AG09309 (cell line): ENCODE results near the gene OR2A2.
A peak's percentile ranks its signal among the peaks of the same experiment; 100 is the strongest.

ENCODE experiments used
- DNase-seq: peaks from one replicate; pipeline ENCODE4 v3.0.0-alpha.2; 2010; ENCODE audit warnings: low read depth
- H3K4me3 ChIP-seq: 2 replicates; pipeline ENCODE4 v1.5.1; 2011; ENCODE audit warnings: mild to moderate bottlenecking, low read depth, low read length, moderate library complexity; ENCODE audit not compliant: control insufficient read depth
- CTCF ChIP-seq: IDR thresholded peaks from 2 replicates; pipeline ENCODE4 v1.5.1; 2011; ENCODE audit warnings: mild to moderate bottlenecking, low read depth, low read length, inconsistent platforms; ENCODE audit not compliant: insufficient read depth, control insufficient read depth; ENCODE audit errors: missing control alignments

The OR2A2 gene, protein sequence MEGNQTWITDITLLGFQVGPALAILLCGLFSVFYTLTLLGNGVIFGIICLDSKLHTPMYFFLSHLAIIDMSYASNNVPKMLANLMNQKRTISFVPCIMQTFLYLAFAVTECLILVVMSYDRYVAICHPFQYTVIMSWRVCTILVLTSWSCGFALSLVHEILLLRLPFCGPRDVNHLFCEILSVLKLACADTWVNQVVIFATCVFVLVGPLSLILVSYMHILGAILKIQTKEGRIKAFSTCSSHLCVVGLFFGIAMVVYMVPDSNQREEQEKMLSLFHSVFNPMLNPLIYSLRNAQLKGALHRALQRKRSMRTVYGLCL

GRCh38 chr7:144109283-144109682 is at the start of gene OR2A2:
TSS of gene OR2A2 (plus strand) at chr7:144109583. CDS start at chr7:144109583, 0 bp downstream.
- no peak for TF ChIP-seq CTCF
- no peak within 1 kb of the TSS for H3K4me3 ChIP-seq
- no peak for DNase-seq

- no peak for DNase-seq
- peak; percentile 24 for TF ChIP-seq CTCF
- H3K4me3 ChIP-seq = no peak overlapping the region
Measured at GRCh38 chr7:144063710-144064109, 45.7 kb upstream of the OR2A2 start.

GRCh38 chr7:144069511-144069910 is 39.9 kb upstream of the OR2A2 start, which contains the start of gene OR2A25:
TSS of gene OR2A25 (plus strand) at chr7:144069811. CDS start at chr7:144074220, 4,409 bp downstream.
- no peak for DNase-seq
- no peak for TF ChIP-seq CTCF
- H3K4me3 ChIP-seq = no peak within 1 kb of the TSS

GRCh38 chr7:144069953-144070352 is 39.4 kb upstream of the OR2A2 start:
- DNase-seq = no peak
- H3K4me3 ChIP-seq = no peak overlapping the region
- no peak for TF ChIP-seq CTCF

DNA sequence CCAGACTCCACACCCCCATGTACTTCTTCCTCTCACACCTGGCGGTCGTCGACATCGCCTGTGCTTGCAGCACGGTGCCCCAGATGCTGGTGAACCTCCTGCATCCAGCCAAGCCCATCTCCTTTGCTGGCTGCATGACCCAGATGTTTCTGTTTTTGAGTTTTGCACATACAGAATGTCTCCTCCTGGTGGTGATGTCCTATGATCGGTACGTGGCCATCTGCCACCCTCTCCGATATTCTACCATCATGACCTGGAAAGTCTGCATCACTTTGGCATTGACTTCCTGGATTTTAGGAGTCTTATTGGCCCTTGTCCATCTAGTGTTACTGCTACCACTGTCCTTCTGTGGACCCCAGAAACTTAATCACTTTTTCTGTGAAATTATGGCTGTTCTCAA is 35.0 kb upstream of the OR2A2 start:
- TF ChIP-seq CTCF = no peak
- DNase-seq = no peak
- no peak overlapping the region for H3K4me3 ChIP-seq

DNA sequence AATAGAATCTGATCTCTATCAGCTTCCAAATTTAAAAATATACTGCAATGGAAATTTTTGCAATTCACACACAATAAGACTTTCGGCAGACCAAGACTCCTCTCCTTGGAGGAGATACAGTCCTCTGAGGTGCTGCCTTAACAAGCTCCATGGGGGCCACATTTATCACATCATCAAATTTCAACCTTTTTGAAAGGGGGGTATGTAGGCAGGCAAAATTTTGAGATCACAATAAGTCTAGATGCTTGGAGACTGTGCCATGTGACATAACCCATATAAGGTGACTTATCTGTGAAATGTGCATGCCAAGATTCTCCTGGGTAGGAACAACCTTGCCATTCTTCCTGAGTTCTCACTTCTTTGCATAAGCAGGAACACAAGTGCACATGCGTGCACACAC is 23.4 kb upstream of the OR2A2 start, which contains the start of gene OR2A12:
Gene OR2A12 (plus strand): TSS at position 301 of the 400 bp plus-strand sequence. CDS start 8,830 bp downstream, outside the sequence.
- DNase-seq = no peak
- TF ChIP-seq CTCF = no peak
- H3K4me3 ChIP-seq = no peak within 1 kb of the TSS
